GM12878 (cell line): ENCODE data around the gene CDK4. TPM values are rescaled to one million over a fixed set of nuclear protein-coding genes. Genes with fewer than 3 reads are reported as not detected.

Experiments
- ATAC-seq: fragments of 200-7000 bp; cut with Tn5 transposase; 3 replicates; pipeline ENCODE4 v1.9.1; 2020; ENCODE audit warnings: mild to moderate bottlenecking, moderate library complexity
- BruUV-seq: library from RNA; stranded (reverse); fragments of 400-500 nt; replicated peaks from 2 replicates; lab custom pipeline; 2021; lab: Mats Ljungman, UMichigan
- CTCF ChIA-PET: fragments of 300-600 bp; sonication (Branson Sonifier 250); formaldehyde crosslinking; extraction: SDS; loops from one replicate; lab custom pipeline; 2021; ENCODE audit warnings: inconsistent platforms; lab: Yijun Ruan, JAX
- POLR2A ChIA-PET: fragments of 350-600 bp; formaldehyde crosslinking; extraction: SDS; loops from one replicate; lab custom pipeline; 2021; ENCODE audit warnings: inconsistent platforms; lab: Charles Lee
- RAD21 ChIA-PET: fragments of 300-600 bp; sonication (Branson Sonifier 250); formaldehyde crosslinking; loops from one replicate; lab custom pipeline; 2023; ENCODE audit warnings: antibody characterized with exemption; ENCODE audit not compliant: unreplicated experiment; lab: Charles Lee
- SMC1A ChIA-PET: fragments of 300-600 bp; sonication (Branson Sonifier 250); formaldehyde crosslinking; loops from one replicate; lab custom pipeline; 2023; ENCODE audit not compliant: unreplicated experiment, uncharacterized antibody; lab: Charles Lee
- DNase-seq: peaks from one replicate; pipeline ENCODE4 v3.0.0-alpha.2; 2011; ENCODE audit warnings: low read depth, low spot score
- FAIRE-seq: peaks from 3 replicates; lab custom pipeline; 2011; peaks lifted over from hg19 to GRCh38; lab: Jason Lieb, UNC
- H2AFZ ChIP-seq: 2 replicates; pipeline ENCODE4 v1.6.0; 2011; ENCODE audit warnings: low read depth, low read length, control low read depth; ENCODE audit not compliant: control insufficient read depth
- H3K27ac ChIP-seq: 2 replicates; pipeline ENCODE4 v1.5.1; 2011; ENCODE audit warnings: control low read depth; ENCODE audit not compliant: control insufficient read depth, insufficient read depth
- H3K27me3 ChIP-seq, 2 experiments: replicated peaks in 1 of 2; 2 replicates each; pipeline versions ENCODE4 v1.6.0 to v1.6.1; 2011; ENCODE audit warnings: low read length in 1 of 2; ENCODE audit not compliant: control insufficient read depth in 2 of 2, insufficient read depth in 2 of 2
- H3K36me3 ChIP-seq, 2 experiments: 2 replicates each; pipeline ENCODE4 v1.5.1; 2011; ENCODE audit warnings: low read length in 1 of 2; ENCODE audit not compliant: control insufficient read depth in 2 of 2, insufficient read depth in 2 of 2
- H3K4me1 ChIP-seq: 2 replicates; pipeline ENCODE4 v1.6.1; 2011; ENCODE audit warnings: mild to moderate bottlenecking, low read length, moderate library complexity, mixed read lengths; ENCODE audit not compliant: control insufficient read depth, insufficient read depth
- H3K4me2 ChIP-seq: 2 replicates; pipeline ENCODE4 v1.6.0; 2011; ENCODE audit warnings: control low read depth; ENCODE audit not compliant: control insufficient read depth, insufficient read depth
- H3K4me3 ChIP-seq: fragments of 200-600 bp; sonication (generic); 2 replicates; pipeline ENCODE4 v1.5.1; 2016
- H3K79me2 ChIP-seq: 2 replicates; pipeline ENCODE4 v1.6.0; 2011; ENCODE audit warnings: low read length; ENCODE audit not compliant: control insufficient read depth, insufficient read depth
- H3K9ac ChIP-seq: 2 replicates; pipeline ENCODE4 v1.8.0; 2011; ENCODE audit warnings: low read length, control low read depth, mixed read lengths; ENCODE audit not compliant: control insufficient read depth, insufficient read depth
- H3K9me3 ChIP-seq: replicated peaks from 3 replicates; pipeline ENCODE4 v1.5.1; 2011; ENCODE audit warnings: mild to moderate bottlenecking, low read length; ENCODE audit not compliant: control insufficient read depth, insufficient read depth
- H4K20me1 ChIP-seq: 2 replicates; pipeline ENCODE4 v1.6.0; 2011; ENCODE audit not compliant: control insufficient read depth, insufficient read depth
- ATF7 ChIP-seq: fragments of 450-650 bp; IDR thresholded peaks from 2 replicates; pipeline ENCODE4 v1.6.1; 2016; ENCODE audit warnings: low read depth, mild to moderate bottlenecking
- BCL11A ChIP-seq: IDR thresholded peaks from 2 replicates; pipeline ENCODE4 v1.6.1; 2011; ENCODE audit warnings: low read depth, low read length
- EGR1 ChIP-seq, 2 experiments: IDR thresholded peaks; 1 replicate in 1 of 2; 2 replicates in 1 of 2; pipeline ENCODE4 v1.6.1; 2011 to 2012; ENCODE audit warnings: low read depth in 2 of 2, low read length in 2 of 2, borderline replicate concordance in 1 of 2, mild to moderate bottlenecking in 1 of 2, moderate library complexity in 1 of 2
- GATAD2B ChIP-seq: fragments of 450-650 bp; conservative IDR thresholded peaks from 2 replicates; pipeline ENCODE4 v1.6.1; 2017; ENCODE audit warnings: low read depth, mild to moderate bottlenecking, moderate library complexity
- MEF2B ChIP-seq: fragments of 450-650 bp; IDR thresholded peaks from 2 replicates; pipeline ENCODE4 v1.6.1; 2018; ENCODE audit warnings: mild to moderate bottlenecking, moderate library complexity; ENCODE audit not compliant: partially characterized antibody, poor library complexity, severe bottlenecking
- NR2F1 ChIP-seq: fragments of 450-650 bp; conservative IDR thresholded peaks from 2 replicates; pipeline ENCODE4 v1.6.1; 2017; ENCODE audit warnings: mild to moderate bottlenecking
- PKNOX1 ChIP-seq: fragments of 450-650 bp; IDR thresholded peaks from 2 replicates; pipeline ENCODE4 v1.6.1; 2016; ENCODE audit warnings: mild to moderate bottlenecking
- RAD51 ChIP-seq: fragments of 450-650 bp; IDR thresholded peaks from 2 replicates; pipeline ENCODE4 v1.6.1; 2016; ENCODE audit warnings: moderate library complexity, mild to moderate bottlenecking, inconsistent platforms
- RB1 ChIP-seq: fragments of 450-650 bp; formaldehyde crosslinking; IDR thresholded peaks from 2 replicates; pipeline ENCODE4 v1.6.1; 2017; ENCODE audit warnings: mild to moderate bottlenecking, borderline replicate concordance
- RFX5 ChIP-seq: IDR thresholded peaks from 2 replicates; pipeline ENCODE4 v1.6.1; 2011; ENCODE audit warnings: low read depth, low read length, improper control_type of control experiment
- YY1 ChIP-seq: IDR thresholded peaks from 2 replicates; pipeline ENCODE4 v1.6.1; 2011; ENCODE audit warnings: low read depth, mild to moderate bottlenecking, low read length
- ZBED1 ChIP-seq: IDR thresholded peaks from 2 replicates; pipeline ENCODE4 v1.6.1; 2016; ENCODE audit warnings: borderline replicate concordance
- WGBS: methylation state at CpG from one replicate; pipeline ENCODE4 v1.1.6; 2016; ENCODE audit warnings: low lambda C conversion rate; ENCODE audit not compliant: insufficient replicate concordance, insufficient coverage; ENCODE audit errors: missing lambda C conversion rate; 5-methylcytosine and 5-hydroxymethylcytosine counted together
- in situ Hi-C: fragments of 300-500 bp; cut with MboI; formaldehyde crosslinking; loops from 9 replicates; pipeline ENCODE4 v1.14.3; 2018; ENCODE audit warnings: mixed read lengths
- intact Hi-C: fragments of 100-400 bp; cut with micrococcal nuclease; formaldehyde crosslinking; loops from one replicate; pipeline ENCODE4 v1.14.2; 2022; ENCODE audit not compliant: unreplicated experiment
- polyA plus RNA-seq, 11 experiments: library from polyadenylated mRNA; depleted of rRNA in 4 of 11; unstranded in 6 of 11; stranded (reverse) in 5 of 11; fragments of >200 nt; fragmentation: Nextera tagmentation in 4 of 11; fragmentation: Illumina TruSeq in 1 of 11; extraction: Ambion mirVana in 4 of 11; extraction: Trizol in 1 of 11; gene quantifications; 1 replicate in 1 of 11; 2 replicates in 10 of 11; pipeline versions ENCODE4 v1.2.1 to v1.2.3, GENCODE V29; 2011 to 2016; ENCODE audit warnings: inconsistent platforms in 2 of 11, missing spikeins in 2 of 11, low read depth in 1 of 11
- total RNA-seq, 4 experiments: library from RNA; depleted of rRNA in 3 of 4; stranded (reverse); fragments of >200 nt in 3 of 4; fragmentation: Illumina TruSeq in 1 of 4; extraction: Trizol in 1 of 4; gene quantifications; 2 replicates each; pipeline versions ENCODE4 v1.2.1 to v1.2.3, GENCODE V29; 2013 to 2021

Gene CDK4
- total and polyA plus RNA-seq, 10 of the 15 experiments (the other 5 are each of a cell fraction or from before 2014, with no cell fraction given) = 26.1 to 385 (median 221) TPM

GRCh38 chr12:57718641-57719528, 33.2 kb downstream of the CDK4 start (continued):
- TF ChIP-seq RB1 (no peak), NR2F1 (no peak), GATAD2B (no peak), PKNOX1 (no peak), RFX5 (no peak)
- TF ChIP-seq, all 136 proteins: peak for 0

- intact Hi-C loops = no loop called here
- ChIA-PET SMC1A (no interaction called here), RAD21 (no interaction called here), POLR2A (interaction anchor here (0.7 kb wide), 1 partner anchor 26 kb away, joined by 3 read pairs; no protein-coding TSS in a partner anchor), CTCF (no interaction called here)
- no peak overlapping the region for H3K4me3 ChIP-seq
- H3K79me2 ChIP-seq = no peaks in the 10 kb centered on the region
- no peaks in the 10 kb centered on the region for H3K9me3 ChIP-seq
- H3K4me2 ChIP-seq = no peak overlapping the region
- H4K20me1 ChIP-seq = no peaks in the 10 kb centered on the region
- H3K36me3 ChIP-seq = peaks cover 14 to 20% of the 10 kb centered on the region in 2 experiments
- no peak overlapping the region for H3K27ac ChIP-seq
- no peaks in the 10 kb centered on the region for H3K4me1 ChIP-seq
- TF ChIP-seq ATF7 (no peak), MEF2B (no peak), RAD51 (no peak), RFX5 (no peak), ZBED1 (no peak), YY1 (no peak), EGR1 (IDR thresholded peaks at IDR 0.05; ENCODE audit: borderline replicate concordance in 1 of 2, low read depth in 2 of 2, low read length in 2 of 2) (no peak), RB1 (no peak), BCL11A (no peak)
- H3K27me3 ChIP-seq = no peaks in the 10 kb centered on the region
- H3K9ac ChIP-seq = no peak overlapping the region
- ATAC-seq = no peak
- no peak for FAIRE-seq
- H2AFZ ChIP-seq = no peak overlapping the region
- in situ Hi-C loops = no loop called here
- BruUV-seq = no TSS peak
- WGBS = 93% methylated on average over 22 of the region's 22 CpGs
- DNase-seq = no peak
These were observed 34.1 kb downstream of the CDK4 start for GRCh38 chr12:57717846-57718640.
